HT-29 (cell line): ENCODE measurements around the gene SCEL. TPM values are rescaled to one million over a fixed set of nuclear protein-coding genes. Genes with fewer than 3 reads are reported as not detected.
"Not testable (repeated sequence)": the region's sequence is repeated elsewhere in the genome, so short reads cannot be mapped to it uniquely, and the experiment has no call there.

ENCODE experiments used
- DNase-seq: peaks from one replicate; pipeline ENCODE4 v3.0.0-alpha.2; 2015; ENCODE audit warnings: low spot score
- total RNA-seq: library from RNA; depleted of rRNA; stranded (reverse); fragments of >200 nt; shearing (Covaris generic); gene quantifications from 2 replicates; pipeline ENCODE4 v1.2.3, GENCODE V29; 2014

Gene SCEL
- total RNA-seq, 1 experiment from 2014 or later, result 2.1 TPM

GRCh38 chr13:77558016-77558415 is 22.5 kb downstream of the SCEL start:
- no peak for DNase-seq

GRCh38 chr13:77563111-77563510 is 27.6 kb downstream of the SCEL start:
- DNase-seq, result peak; percentile 53

GRCh38 chr13:77565635-77566034 is 30.1 kb downstream of the SCEL start:
- DNase-seq, result peak; percentile 88

- no peak for DNase-seq
Measured at GRCh38 chr13:77571956-77572355, 36.5 kb downstream of the SCEL start.

- DNase-seq, result no peak
Measured at GRCh38 chr13:77574096-77574495, 38.6 kb downstream of the SCEL start.

- DNase-seq, result no peak
Measured at GRCh38 chr13:77579959-77580358, 44.5 kb downstream of the SCEL start.

GRCh38 chr13:77580748-77581147 is 45.2 kb downstream of the SCEL start:
- DNase-seq, result no peak

- DNase-seq, result no peak
Measured at GRCh38 chr13:77583581-77583980, 48.1 kb downstream of the SCEL start.

- no peak for DNase-seq
Measured at GRCh38 chr13:77584106-77584505, 48.6 kb downstream of the SCEL start.

GRCh38 chr13:77595166-77595810 is 59.8 kb downstream of the SCEL start:
- no peak for DNase-seq

- DNase-seq, result no peak
Measured at GRCh38 chr13:77596777-77597176, 61.3 kb downstream of the SCEL start.

- DNase-seq, result no peak
Measured at GRCh38 chr13:77599351-77599750, 63.8 kb downstream of the SCEL start.

GRCh38 chr13:77600701-77601100 is 65.2 kb downstream of the SCEL start:
- no peak for DNase-seq

- DNase-seq, result no peak
Measured at GRCh38 chr13:77611068-77611467, 75.6 kb downstream of the SCEL start.

- no peak for DNase-seq
Measured at GRCh38 chr13:77616027-77616426, 80.5 kb downstream of the SCEL start.

- no peak for DNase-seq
Measured at GRCh38 chr13:77619655-77620054, 84.1 kb downstream of the SCEL start.

- no peak for DNase-seq
Measured at GRCh38 chr13:77620138-77620537, 84.6 kb downstream of the SCEL start.

- DNase-seq, result no peak
Measured at GRCh38 chr13:77623806-77624205, 88.3 kb downstream of the SCEL start.

GRCh38 chr13:77628170-77628569 is 92.7 kb downstream of the SCEL start:
- DNase-seq, result no peak

- no peak for DNase-seq
Measured at GRCh38 chr13:77637588-77637987, 102.1 kb downstream of the SCEL start.

- no peak for DNase-seq
Measured at GRCh38 chr13:77650409-77650808, 114.9 kb downstream of the SCEL start.

- no peak for DNase-seq
Measured at GRCh38 chr13:77653301-77653700, 117.8 kb downstream of the SCEL start.

GRCh38 chr13:77660016-77660415 is 124.5 kb downstream of the SCEL start:
- not testable (repeated sequence) for DNase-seq

GRCh38 chr13:77660841-77661250 is 125.3 kb downstream of the SCEL start:
- DNase-seq, result no peak
